Activated T-helper 2 cell treated with anti-CD3 and anti-CD28 coated beads, Interferon-gamma antibody, Interleukin-2, Interleukin-4, amounts not matched to agents 10 μg/mL and 5 μg/mL and 100 μg/mL, durations not matched to agents 14 hours and 24 hours and 36 hours (primary cell): ENCODE data around the gene BABAM2. TPM values are rescaled to one million over a fixed set of nuclear protein-coding genes. Genes with fewer than 3 reads are reported as not detected.

Experiments
- DNase-seq: peaks from one replicate; pipeline ENCODE4 v3.0.0; 2021; ENCODE audit warnings: low spot score
- H3K27ac Mint-ChIP-seq: one replicate; pipeline ENCODE4 v1.8.0; 2021; ENCODE audit warnings: mixed read lengths
- H3K27me3 Mint-ChIP-seq: one replicate; pipeline ENCODE4 v1.8.0; 2021; ENCODE audit warnings: low read depth, mixed read lengths
- H3K36me3 Mint-ChIP-seq: one replicate; pipeline ENCODE4 v1.8.0; 2021; ENCODE audit warnings: low read depth, mixed read lengths
- H3K4me1 Mint-ChIP-seq: one replicate; pipeline ENCODE4 v1.8.0; 2021; ENCODE audit warnings: low read depth, mixed read lengths
- H3K4me3 Mint-ChIP-seq: one replicate; pipeline ENCODE4 v1.8.0; 2021; ENCODE audit warnings: low read depth, mild to moderate bottlenecking, moderate library complexity, mixed read lengths
- H3K9me3 Mint-ChIP-seq: one replicate; pipeline ENCODE4 v1.8.0; 2021; ENCODE audit warnings: mixed read lengths
- intact Hi-C: fragments of 100-400 bp; cut with micrococcal nuclease; formaldehyde crosslinking; loops from one replicate; pipeline ENCODE4 v1.15.1; 2023
- total RNA-seq: library from RNA; stranded (reverse); gene quantifications from 2 replicates; pipeline ENCODE4 v1.2.3, GENCODE V29; 2022

BABAM2 gene
- total RNA-seq, 1 donor from 2014 or later: 49.0 TPM

DNA sequence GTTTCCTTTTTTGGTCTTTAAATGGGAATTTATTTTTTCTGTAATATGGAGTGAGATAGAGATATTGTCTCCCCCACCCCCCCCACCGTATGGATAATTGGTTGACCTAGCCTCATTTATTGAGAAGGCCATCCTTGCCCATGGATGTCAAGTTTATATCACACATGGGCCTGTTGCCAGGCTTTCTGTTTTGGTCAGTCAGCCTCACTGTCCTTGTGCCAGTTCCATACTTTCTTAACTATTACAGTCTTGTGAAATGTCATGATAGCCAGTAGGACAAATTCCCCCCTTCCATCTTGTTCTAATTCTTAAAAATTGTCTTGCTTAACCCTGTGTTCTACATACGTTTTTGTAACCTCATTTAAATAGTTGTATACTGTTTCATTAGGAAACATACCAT is 12.5 kb downstream of the BABAM2 start:
- no peak overlapping the region for H3K4me3 Mint-ChIP-seq
- no peak for DNase-seq
- H3K9me3 Mint-ChIP-seq: peaks cover 8% of the 10 kb centered on the region
- intact Hi-C loops: loop anchor here (2.0 to 5.0 kb wide), 2 partner anchors 52 to 74 kb away; no protein-coding TSS in a partner anchor
- H3K36me3 Mint-ChIP-seq: peaks cover 76% of the 10 kb centered on the region
- peaks cover 64% of the 10 kb centered on the region for H3K4me1 Mint-ChIP-seq
- H3K27ac Mint-ChIP-seq: peak overlapping the region; percentile 9
- no peaks in the 10 kb centered on the region for H3K27me3 Mint-ChIP-seq

- peak overlapping the region; percentile 1 for H3K27ac Mint-ChIP-seq
- H3K4me1 Mint-ChIP-seq: peaks cover 63% of the 10 kb centered on the region
- peaks cover 73% of the 10 kb centered on the region for H3K36me3 Mint-ChIP-seq
- no peaks in the 10 kb centered on the region for H3K27me3 Mint-ChIP-seq
- H3K4me3 Mint-ChIP-seq: no peak overlapping the region
- DNase-seq: no peak
- intact Hi-C loops: loop anchor here (2.0 to 5.0 kb wide), 2 partner anchors 51 to 73 kb away; no protein-coding TSS in a partner anchor
- peaks cover 8% of the 10 kb centered on the region for H3K9me3 Mint-ChIP-seq
Measured at GRCh38 chr2:27903649-27904404, 13.3 kb downstream of the BABAM2 start.

GRCh38 chr2:27904405-27904665 is 13.8 kb downstream of the BABAM2 start:
- no peaks in the 10 kb centered on the region for H3K27me3 Mint-ChIP-seq
- no peak for DNase-seq
- H3K9me3 Mint-ChIP-seq: peaks cover 8% of the 10 kb centered on the region
- no peak overlapping the region for H3K27ac Mint-ChIP-seq
- intact Hi-C loops: loop anchor here (5.0 kb wide), 1 partner anchor 73 kb away; no protein-coding TSS in a partner anchor
- peaks cover 65% of the 10 kb centered on the region for H3K4me1 Mint-ChIP-seq
- H3K4me3 Mint-ChIP-seq: no peak overlapping the region
- H3K36me3 Mint-ChIP-seq: peaks cover 70% of the 10 kb centered on the region

DNA sequence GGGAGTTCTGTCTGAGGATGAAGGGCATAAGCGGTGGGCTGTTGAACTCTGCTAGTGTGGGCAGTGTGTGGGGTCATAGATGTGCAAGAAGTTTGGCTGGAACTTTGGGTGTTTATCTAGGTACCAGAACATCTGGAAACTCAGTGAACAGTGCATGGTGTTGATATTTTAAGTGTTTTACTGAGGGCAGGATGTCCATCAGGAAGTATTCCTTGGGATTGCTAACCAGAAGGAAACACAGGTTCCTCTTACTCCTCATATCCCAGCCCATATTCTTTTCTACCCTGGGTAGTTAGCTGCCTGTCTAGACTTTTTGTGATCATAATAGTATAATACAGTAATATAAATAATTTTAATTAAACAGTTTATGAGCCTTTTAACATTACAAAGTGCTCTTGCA is 15.5 kb downstream of the BABAM2 start:
- no peak for DNase-seq
- Mint-ChIP-seq H3K36me3 (peaks cover 70% of the 10 kb centered on the region), H3K4me1 (peaks cover 58% of the 10 kb centered on the region), H3K27ac (no peak overlapping the region), H3K9me3 (peaks cover 8% of the 10 kb centered on the region), H3K4me3 (no peak overlapping the region), H3K27me3 (no peaks in the 10 kb centered on the region)
- intact Hi-C loops: no loop called here

GRCh38 chr2:27907547-27907946 is 17.0 kb downstream of the BABAM2 start:
- H3K36me3 Mint-ChIP-seq: peaks cover 76% of the 10 kb centered on the region
- intact Hi-C loops: no loop called here
- H3K9me3 Mint-ChIP-seq: peaks cover 8% of the 10 kb centered on the region
- H3K4me1 Mint-ChIP-seq: peaks cover 51% of the 10 kb centered on the region
- H3K27ac Mint-ChIP-seq: peak overlapping the region; percentile 30
- DNase-seq: no peak
- no peaks in the 10 kb centered on the region for H3K27me3 Mint-ChIP-seq
- no peak overlapping the region for H3K4me3 Mint-ChIP-seq

DNA sequence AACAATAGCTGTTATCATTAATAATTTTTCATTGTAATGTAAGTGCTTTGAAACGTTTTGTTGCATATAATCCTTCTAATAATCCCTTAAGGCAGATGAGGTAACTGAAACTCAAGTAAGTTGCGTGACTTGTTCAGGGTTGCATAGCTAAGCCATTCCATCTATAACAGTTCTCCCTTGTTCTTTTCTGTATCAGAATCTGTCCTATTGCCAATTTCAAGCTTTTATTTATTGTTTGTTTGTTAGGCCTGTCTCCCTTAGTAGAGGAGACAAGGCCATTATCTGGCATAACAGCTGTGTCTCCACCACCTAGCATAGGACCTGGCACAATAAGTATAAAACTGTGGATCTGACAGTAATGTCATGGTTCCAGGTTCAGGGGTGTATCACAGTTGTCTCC is 19.4 kb downstream of the BABAM2 start:
- peaks cover 62% of the 10 kb centered on the region for H3K36me3 Mint-ChIP-seq
- no peak for DNase-seq
- no peak overlapping the region for H3K27ac Mint-ChIP-seq
- H3K4me3 Mint-ChIP-seq: no peak overlapping the region
- H3K9me3 Mint-ChIP-seq: peaks cover 4% of the 10 kb centered on the region
- intact Hi-C loops: no loop called here
- H3K4me1 Mint-ChIP-seq: peaks cover 34% of the 10 kb centered on the region
- no peaks in the 10 kb centered on the region for H3K27me3 Mint-ChIP-seq

DNA sequence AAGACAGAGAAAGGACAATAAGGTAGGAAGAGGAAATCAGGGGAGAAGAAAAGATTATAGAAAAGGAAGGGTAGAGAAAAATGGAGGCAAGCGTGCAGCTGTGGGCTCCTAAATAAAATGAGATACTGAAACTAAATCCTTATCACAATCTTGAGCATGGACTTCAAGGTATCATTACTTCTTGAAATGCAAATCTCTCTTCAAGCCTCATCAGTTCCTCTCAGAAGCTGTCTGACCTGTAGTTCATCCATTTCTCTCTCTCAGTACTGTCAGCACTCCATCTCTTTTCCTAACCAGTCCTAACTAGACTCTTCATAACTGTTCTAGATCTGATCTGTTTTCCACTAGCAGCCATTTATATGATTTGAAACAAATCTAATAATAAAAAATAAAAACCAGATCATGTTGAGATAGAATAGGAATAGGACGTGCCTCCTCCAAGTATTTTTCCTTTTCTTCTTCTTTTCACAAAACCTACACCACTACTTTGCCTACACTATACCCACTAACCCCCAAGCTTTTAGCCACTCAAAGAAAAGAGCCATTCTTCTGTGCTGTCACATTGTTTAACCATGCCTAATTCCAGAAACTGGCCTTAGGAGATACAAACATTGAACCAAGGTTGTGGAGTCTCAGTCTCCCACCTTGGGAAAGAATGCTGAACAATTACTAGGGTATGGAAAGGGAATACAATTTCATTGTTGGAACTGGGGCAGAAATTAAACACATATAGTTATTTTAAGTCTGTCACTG is 21.1 kb downstream of the BABAM2 start:
- Mint-ChIP-seq H3K4me3 (no peak overlapping the region), H3K9me3 (peaks cover 4% of the 10 kb centered on the region), H3K4me1 (peaks cover 23% of the 10 kb centered on the region), H3K27me3 (no peaks in the 10 kb centered on the region), H3K36me3 (peaks cover 46% of the 10 kb centered on the region), H3K27ac (no peak overlapping the region)
- intact Hi-C loops: no loop called here
- no peak for DNase-seq

GRCh38 chr2:27912512-27912911 is 22.0 kb downstream of the BABAM2 start:
- Mint-ChIP-seq H3K36me3 (peaks cover 38% of the 10 kb centered on the region), H3K9me3 (peaks cover 2% of the 10 kb centered on the region), H3K27me3 (no peaks in the 10 kb centered on the region), H3K4me3 (no peak overlapping the region), H3K4me1 (peaks cover 19% of the 10 kb centered on the region), H3K27ac (no peak overlapping the region)
- intact Hi-C loops: no loop called here
- DNase-seq: no peak

GRCh38 chr2:27914041-27914804 is 23.7 kb downstream of the BABAM2 start:
- no peaks in the 10 kb centered on the region for H3K9me3 Mint-ChIP-seq
- H3K4me3 Mint-ChIP-seq: no peak overlapping the region
- peaks cover 13% of the 10 kb centered on the region for H3K4me1 Mint-ChIP-seq
- peak overlapping the region; percentile 52 for H3K27ac Mint-ChIP-seq
- no peak for DNase-seq
- peaks cover 37% of the 10 kb centered on the region for H3K36me3 Mint-ChIP-seq
- intact Hi-C loops: no loop called here
- no peaks in the 10 kb centered on the region for H3K27me3 Mint-ChIP-seq

- no peak for DNase-seq
- intact Hi-C loops: no loop called here
- Mint-ChIP-seq H3K36me3 (peaks cover 32% of the 10 kb centered on the region), H3K9me3 (no peaks in the 10 kb centered on the region), H3K27ac (no peak overlapping the region), H3K4me1 (peaks cover 11% of the 10 kb centered on the region), H3K27me3 (no peaks in the 10 kb centered on the region), H3K4me3 (no peak overlapping the region)
Measured at GRCh38 chr2:27914805-27915175, 24.3 kb downstream of the BABAM2 start.

- intact Hi-C loops: no loop called here
- H3K9me3 Mint-ChIP-seq: no peaks in the 10 kb centered on the region
- no peak overlapping the region for H3K4me3 Mint-ChIP-seq
- peaks cover 32% of the 10 kb centered on the region for H3K36me3 Mint-ChIP-seq
- peaks cover 11% of the 10 kb centered on the region for H3K4me1 Mint-ChIP-seq
- H3K27me3 Mint-ChIP-seq: no peaks in the 10 kb centered on the region
- DNase-seq: no peak
- no peak overlapping the region for H3K27ac Mint-ChIP-seq
Measured at GRCh38 chr2:27915191-27915590, 24.7 kb downstream of the BABAM2 start.

GRCh38 chr2:27915874-27916273 is 25.3 kb downstream of the BABAM2 start:
- Mint-ChIP-seq H3K27me3 (no peaks in the 10 kb centered on the region), H3K9me3 (no peaks in the 10 kb centered on the region), H3K36me3 (peaks cover 32% of the 10 kb centered on the region), H3K27ac (no peak overlapping the region), H3K4me1 (peaks cover 15% of the 10 kb centered on the region), H3K4me3 (no peak overlapping the region)
- intact Hi-C loops: no loop called here
- no peak for DNase-seq
